CD4-positive, alpha-beta memory T cell (primary cell): ENCODE measurements around the gene HMGN4. TPM values are rescaled to one million over a fixed set of nuclear protein-coding genes. Genes with fewer than 3 reads are reported as not detected.

Source experiments
- CTCF ChIA-PET: fragments of 350-600 bp; sonication (Branson Sonifier 250); formaldehyde crosslinking; loops from one replicate; lab custom pipeline; 2021; ENCODE audit warnings: inconsistent platforms; ENCODE audit not compliant: partially characterized antibody; lab: Charles Lee
- POLR2A ChIA-PET: fragments of 350-600 bp; sonication (Branson Sonifier 250); formaldehyde crosslinking; loops from one replicate; lab custom pipeline; 2021; ENCODE audit not compliant: partially characterized antibody; lab: Charles Lee
- DNase-seq, 5 donors: peaks; one replicate each; pipeline versions ENCODE4 v3.0.0 to v3.0.0-alpha.2; 2020 to 2022; ENCODE audit warnings: mixed read lengths in 1 of 5
- H3K27ac ChIP-seq: one replicate; pipeline ENCODE4 v1.7.0; 2013; ENCODE audit warnings: low read depth, low read length
- H3K27me3 ChIP-seq: 2 replicates; pipeline ENCODE4 v1.7.0; 2013; ENCODE audit warnings: mild to moderate bottlenecking, low read length, moderate library complexity; ENCODE audit not compliant: insufficient read depth
- H3K36me3 ChIP-seq: 2 replicates; pipeline ENCODE4 v1.7.0; 2013; ENCODE audit warnings: mild to moderate bottlenecking, low read length, moderate library complexity; ENCODE audit not compliant: insufficient read depth
- H3K4me1 ChIP-seq: 2 replicates; pipeline ENCODE4 v1.7.0; 2013; ENCODE audit warnings: mild to moderate bottlenecking, low read length, moderate library complexity; ENCODE audit not compliant: insufficient read depth
- H3K4me3 ChIP-seq, 2 donors: one replicate each; pipeline ENCODE4 v1.7.0; 2013; ENCODE audit warnings: low read length in 2 of 2, mild to moderate bottlenecking in 1 of 2
- H3K9me3 ChIP-seq, 2 donors: one replicate each; pipeline ENCODE4 v1.7.0; 2013; ENCODE audit warnings: low read length in 2 of 2, control low read depth in 1 of 2; ENCODE audit not compliant: control insufficient read depth in 1 of 2
- H3K27ac Mint-ChIP-seq, 7 donors: one replicate each; pipeline ENCODE4 v1.8.0; 2020 to 2021; ENCODE audit warnings: mixed read lengths in 7 of 7, mild to moderate bottlenecking in 6 of 7, inconsistent platforms in 3 of 7, moderate library complexity in 3 of 7
- H3K27me3 Mint-ChIP-seq, 2 donors: one replicate each; pipeline ENCODE4 v1.8.0; 2020 to 2021; ENCODE audit warnings: mixed read lengths in 2 of 2
- H3K36me3 Mint-ChIP-seq, 2 donors: one replicate each; pipeline ENCODE4 v1.8.0; 2020 to 2021; ENCODE audit warnings: mixed read lengths in 2 of 2, inconsistent platforms in 1 of 2, mild to moderate bottlenecking in 1 of 2
- H3K4me1 Mint-ChIP-seq, 4 donors: one replicate each; pipeline ENCODE4 v1.8.0; 2020 to 2021; ENCODE audit warnings: mixed read lengths in 4 of 4, mild to moderate bottlenecking in 1 of 4
- H3K4me3 Mint-ChIP-seq, 8 donors: one replicate each; pipeline ENCODE4 v1.8.0; 2020 to 2021; ENCODE audit warnings: mixed read lengths in 8 of 8, mild to moderate bottlenecking in 7 of 8, moderate library complexity in 6 of 8, inconsistent platforms in 3 of 8
- H3K9me3 Mint-ChIP-seq, 8 donors: one replicate each; pipeline ENCODE4 v1.8.0; 2020 to 2021; ENCODE audit warnings: mixed read lengths in 8 of 8, mild to moderate bottlenecking in 5 of 8, inconsistent platforms in 3 of 8, moderate library complexity in 1 of 8
- intact Hi-C: fragments of 100-400 bp; cut with micrococcal nuclease; formaldehyde crosslinking; loops from one replicate; pipeline ENCODE4 v1.15.1; 2023
- polyA plus RNA-seq, 2 donors: library from polyadenylated mRNA; unstranded; fragments of 300-500 nt; fragmentation: Illumina TruSeq; gene quantifications; one replicate each; pipeline ENCODE4 v1.2.3, GENCODE V29; 2021
- total RNA-seq, 2 experiments: library from RNA; stranded (reverse); gene quantifications; one replicate each; pipeline ENCODE4 v1.2.3, GENCODE V29; 2021

The HMGN4 gene
- total and polyA plus RNA-seq, 4 experiments from 2014 or later: 102 to 305 (median 130) TPM

- Mint-ChIP-seq H3K9me3 (no peaks in the 10 kb centered on the region), H3K27ac (no peak overlapping the region), H3K4me3 (no peak overlapping the region), H3K27me3 (no peaks in the 10 kb centered on the region), H3K4me1 (peaks cover 0 to 3% (median under 1%) of the 10 kb centered on the region in 4 donors), H3K36me3 (no peaks in the 10 kb centered on the region)
- POLR2A ChIA-PET: no interaction called here
- Histone ChIP-seq H3K4me1 (peaks cover 3% of the 10 kb centered on the region), H3K27me3 (no peaks in the 10 kb centered on the region), H3K36me3 (no peaks in the 10 kb centered on the region), H3K27ac (no peak overlapping the region), H3K9me3 (no peaks in the 10 kb centered on the region), H3K4me3 (no peak overlapping the region)
- intact Hi-C loops: no loop called here
- no peak for DNase-seq
- CTCF ChIA-PET: no interaction called here
Observed at GRCh38 chr6:26514984-26515383, 23.2 kb upstream of the HMGN4 start.

- peaks cover 8% of the 10 kb centered on the region for H3K4me1 ChIP-seq
- H3K4me1 Mint-ChIP-seq: peaks cover 8 to 18% (median 9%) of the 10 kb centered on the region in 4 donors
- DNase-seq: no peak
- no peak overlapping the region for H3K4me3 ChIP-seq
- H3K36me3 ChIP-seq: no peaks in the 10 kb centered on the region
- no peak overlapping the region for H3K27ac Mint-ChIP-seq
- no peak overlapping the region for H3K4me3 Mint-ChIP-seq
- no peaks in the 10 kb centered on the region for H3K27me3 ChIP-seq
- peaks cover 1 to 2% of the 10 kb centered on the region in 2 donors for H3K27me3 Mint-ChIP-seq
- peaks cover 0 to 8% of the 10 kb centered on the region in 2 donors for H3K36me3 Mint-ChIP-seq
- CTCF ChIA-PET: no interaction called here
- no peak overlapping the region for H3K27ac ChIP-seq
- POLR2A ChIA-PET: interaction anchor here (1.4 kb wide), 1 partner anchor 21 kb away, joined by 7 read pairs; the partner anchor contains the start of gene HMGN4
- H3K9me3 ChIP-seq: no peaks in the 10 kb centered on the region
- peaks cover 0 to 8% (median 0%) of the 10 kb centered on the region in 8 donors for H3K9me3 Mint-ChIP-seq
- intact Hi-C loops: no loop called here
Observed at GRCh38 chr6:26516481-26517427, 21.4 kb upstream of the HMGN4 start.

GRCh38 chr6:26519359-26519758, 18.8 kb upstream of the HMGN4 start:
- Histone ChIP-seq H3K4me1 (peaks cover 8% of the 10 kb centered on the region), H3K9me3 (no peaks in the 10 kb centered on the region), H3K27me3 (no peaks in the 10 kb centered on the region), H3K4me3 (no peak overlapping the region), H3K36me3 (no peaks in the 10 kb centered on the region), H3K27ac (no peak overlapping the region)
- POLR2A ChIA-PET: interaction anchor here (0.9 to 5.3 kb wide), 7 partner anchors 13 to 487 kb away, joined by 3 to 77 read pairs (median 3); a partner anchor contains a TSS
- Mint-ChIP-seq H3K27ac (no peak overlapping the region), H3K36me3 (peaks cover 0 to 13% of the 10 kb centered on the region in 2 donors), H3K9me3 (peaks cover 0 to 8% (median 0%) of the 10 kb centered on the region in 8 donors), H3K27me3 (peaks cover 1 to 2% of the 10 kb centered on the region in 2 donors), H3K4me1 (peaks cover 24 to 39% (median 28%) of the 10 kb centered on the region in 4 donors), H3K4me3 (no peak overlapping the region)
- no peak for DNase-seq
- intact Hi-C loops: no loop called here
- CTCF ChIA-PET: interaction anchor here (1.1 to 3.1 kb wide), 2 partner anchors 50 to 53 kb away, joined by 3 to 8 read pairs; no protein-coding TSS in a partner anchor

GRCh38 chr6:26520237-26520849, 17.8 kb upstream of the HMGN4 start:
- H3K27me3 Mint-ChIP-seq: peaks cover 1 to 2% of the 10 kb centered on the region in 2 donors
- peak overlapping the region; percentile 73 to 83 (median 81) for H3K4me3 Mint-ChIP-seq
- peak overlapping the region; percentile 91 to 98 (median 96) for H3K27ac Mint-ChIP-seq
- H3K4me1 Mint-ChIP-seq: peaks cover 25 to 44% (median 29%) of the 10 kb centered on the region in 4 donors
- no peaks in the 10 kb centered on the region for H3K9me3 ChIP-seq
- H3K27me3 ChIP-seq: no peaks in the 10 kb centered on the region
- H3K27ac ChIP-seq: peak overlapping the region; percentile 66
- no peak for DNase-seq
- H3K4me1 ChIP-seq: peaks cover 8% of the 10 kb centered on the region
- no peaks in the 10 kb centered on the region for H3K36me3 ChIP-seq
- ChIA-PET CTCF (interaction anchor here (1.1 to 3.1 kb wide), 5 partner anchors 12 to 64 kb away, joined by 3 to 8 read pairs (median 3); partner anchors contain the start of gene HMGN4), POLR2A (interaction anchor here (0.7 to 5.3 kb wide), 13 partner anchors 10 to 488 kb away, joined by 3 to 77 read pairs (median 3); partner anchors contain the start of gene HMGN4)
- H3K9me3 Mint-ChIP-seq: peaks cover 0 to 8% (median 0%) of the 10 kb centered on the region in 8 donors
- intact Hi-C loops: loop anchor here (2.0 to 5.0 kb wide), 4 partner anchors 64 to 178 kb away; partner anchors contain the start of genes BTN2A1, BTN3A1 and BTN3A3
- H3K4me3 ChIP-seq: peak overlapping the region; percentile 45 to 55
- peaks cover 0 to 13% of the 10 kb centered on the region in 2 donors for H3K36me3 Mint-ChIP-seq

DNA sequence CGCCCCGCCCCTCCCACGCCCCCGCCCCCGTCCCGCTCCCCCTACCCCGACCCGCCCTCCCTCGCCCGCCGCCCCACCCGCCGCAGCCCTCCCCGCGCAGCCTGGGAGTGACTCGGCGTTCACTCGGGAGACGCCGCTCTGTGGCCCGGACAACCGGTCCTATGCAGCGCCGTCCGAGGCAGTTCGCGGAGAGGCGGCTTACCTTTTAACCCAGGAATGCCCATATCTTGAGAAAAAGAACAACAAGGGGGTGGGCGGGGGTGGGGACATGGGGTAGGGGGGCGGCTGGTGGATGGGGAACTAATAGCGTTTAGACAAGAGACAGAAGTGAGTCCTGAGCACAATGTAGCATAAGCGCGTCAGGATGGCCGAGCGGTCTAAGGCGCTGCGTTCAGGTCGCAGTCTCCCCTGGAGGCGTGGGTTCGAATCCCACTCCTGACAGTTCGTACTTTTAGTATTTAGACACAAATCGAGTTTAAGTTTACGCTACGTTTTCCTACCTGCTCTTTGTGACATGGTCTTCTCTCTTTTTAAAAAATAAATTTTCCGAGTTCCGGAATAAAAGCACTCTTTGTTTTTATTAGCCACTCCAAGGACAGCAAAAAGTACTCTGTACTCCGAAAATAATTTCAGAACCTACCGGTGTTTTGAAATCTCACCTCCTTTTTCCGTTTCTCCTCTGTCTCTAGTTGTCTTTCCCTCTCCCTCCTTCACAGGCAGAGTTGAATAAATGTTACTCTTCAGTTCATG, 17.1 kb upstream of the HMGN4 start:
- POLR2A ChIA-PET: interaction anchor here (0.7 to 5.3 kb wide), 12 partner anchors 9 to 364 kb away, joined by 3 to 77 read pairs (median 4); partner anchors contain the start of gene HMGN4
- peak overlapping the region; percentile 80 to 97 (median 92) for H3K4me3 Mint-ChIP-seq
- intact Hi-C loops: loop anchor here (1.0 to 5.0 kb wide), 11 partner anchors 11 to 179 kb away; partner anchors contain the start of genes ABT1, BTN2A1, BTN3A1 and BTN3A3

More for the DNA sequence above, 17.1 kb upstream of the HMGN4 start:
- Histone ChIP-seq H3K4me3 (peak overlapping the region; percentile 64 to 69), H3K27me3 (no peaks in the 10 kb centered on the region), H3K4me1 (peaks cover 8% of the 10 kb centered on the region), H3K9me3 (no peaks in the 10 kb centered on the region), H3K36me3 (no peaks in the 10 kb centered on the region), H3K27ac (peak overlapping the region; percentile 64)
- peaks cover 1 to 2% of the 10 kb centered on the region in 2 donors for H3K27me3 Mint-ChIP-seq
- H3K9me3 Mint-ChIP-seq: peaks cover 0 to 8% (median 0%) of the 10 kb centered on the region in 8 donors
- CTCF ChIA-PET: interaction anchor here (1.1 to 3.1 kb wide), 5 partner anchors 10 to 65 kb away, joined by 3 to 8 read pairs (median 6); partner anchors contain the start of gene HMGN4
- H3K36me3 Mint-ChIP-seq: peaks cover 0 to 13% of the 10 kb centered on the region in 2 donors
- DNase-seq: peak; percentile 87 to 89 (median 88)
- H3K27ac Mint-ChIP-seq: peak overlapping the region; percentile 82 to 99 (median 96)
- peaks cover 27 to 44% (median 30%) of the 10 kb centered on the region in 4 donors for H3K4me1 Mint-ChIP-seq
